K562 treated with DMSO at 1 percent for 4 hours (cell line): Measurements from ENCODE around the gene BPIFA2. TPM values are rescaled to one million over a fixed set of nuclear protein-coding genes. Genes with fewer than 3 reads are reported as not detected.

ENCODE experiments used
- total RNA-seq: library from RNA; unstranded; fragments of 300-600 nt; gene quantifications from 2 replicates; pipeline ENCODE4 v1.2.3, GENCODE V29; 2022; ENCODE audit not compliant: insufficient read depth

The BPIFA2 gene
- total RNA-seq = not detected in 2 replicates

GRCh38 chr20:33167859-33168258 lies at the start of gene BPIFA2:
Gene BPIFA2 (plus strand): TSS chr20:33168159. CDS start chr20:33169146, 987 bp downstream.

GRCh38 chr20:33217052-33217451 lies 49.1 kb downstream of the BPIFA2 start, which contains the start of gene BPIFA3:
Gene BPIFA3 (plus strand): TSS chr20:33217352. CDS start chr20:33217537, 185 bp downstream.

Other genes starting within 250 kb of the BPIFA2 start
- not detected in 2 replicates for gene SUN5, start 163.7 kb upstream of the BPIFA2 start, total RNA-seq
- gene BPIFB2, start 160.5 kb upstream of the BPIFA2 start, total RNA-seq = not detected in 2 replicates
- not detected in 2 replicates for gene BPIFB6, start 136.5 kb upstream of the BPIFA2 start, total RNA-seq
- gene BPIFB3, start 114.3 kb upstream of the BPIFA2 start, total RNA-seq = not detected in 2 replicates
- gene BPIFB4, start 88.5 kb upstream of the BPIFA2 start, total RNA-seq = not detected in 2 replicates
- not detected in 2 replicates for gene BPIFA3, start 49.2 kb downstream of the BPIFA2 start, total RNA-seq
- not detected in 2 replicates for gene BPIFA1, start 67.8 kb downstream of the BPIFA2 start, total RNA-seq
- gene BPIFB1, start 115.1 kb downstream of the BPIFA2 start, total RNA-seq = not detected in 2 replicates
- 29.7 and 35.2 TPM in 2 replicates for gene CDK5RAP1, start 233.4 kb downstream of the BPIFA2 start, total RNA-seq